ENCODE data around the gene DECR2.
"Not testable (repeated sequence)": the region's sequence is repeated elsewhere in the genome, so short reads cannot be mapped to it uniquely, and the experiment has no call there.

Gene DECR2

GRCh38 chr16:401468-402348 is at the start of gene DECR2:
Gene DECR2 (plus strand): TSS chr16:401885. CDS start chr16:401964, 79 bp downstream.
- peak; percentile 91 for DNase-seq

- DNase-seq: peak; percentile 99
Measured at GRCh38 chr16:352547-353403, 48.9 kb upstream of the DECR2 start, which contains the start of gene AXIN1. Gene AXIN1 (minus strand): TSS chr16:352723. CDS start chr16:347025, 5,698 bp downstream.

- DNase-seq: no peak
Measured at GRCh38 chr16:353404-354290, 48.0 kb upstream of the DECR2 start.

- no peak for DNase-seq
Measured at GRCh38 chr16:354291-354881, 47.3 kb upstream of the DECR2 start.

- no peak for DNase-seq
Measured at GRCh38 chr16:354971-355461, 46.7 kb upstream of the DECR2 start.

GRCh38 chr16:356741-357140 is 44.9 kb upstream of the DECR2 start:
- no peak for DNase-seq

- DNase-seq: no peak
Measured at GRCh38 chr16:359067-359763, 42.5 kb upstream of the DECR2 start.

- no peak for DNase-seq
Measured at GRCh38 chr16:359871-360697, 41.6 kb upstream of the DECR2 start.

GRCh38 chr16:360698-361336 is 40.9 kb upstream of the DECR2 start:
- DNase-seq: no peak

- peak; percentile 41 for DNase-seq
Measured at GRCh38 chr16:361341-361871, 40.3 kb upstream of the DECR2 start.

- DNase-seq: peak; percentile 63
Measured at GRCh38 chr16:361872-362701, 39.6 kb upstream of the DECR2 start.

GRCh38 chr16:362702-362999 is 39.0 kb upstream of the DECR2 start:
- DNase-seq: not testable (repeated sequence)

GRCh38 chr16:363110-363765 is 38.4 kb upstream of the DECR2 start:
- DNase-seq: no peak

- DNase-seq: no peak
Measured at GRCh38 chr16:363766-364490, 37.8 kb upstream of the DECR2 start.

GRCh38 chr16:364595-365491 is 36.8 kb upstream of the DECR2 start:
- DNase-seq: no peak

- DNase-seq: no peak
Measured at GRCh38 chr16:366476-366875, 35.2 kb upstream of the DECR2 start.
